Gastroesophageal sphincter (tissue), 3 donors: ENCODE measurements around the gene EGFLAM.

ENCODE experiments used
- CTCF ChIP-seq, 4 experiments: fragments of 200-600 bp in 2 of 4; fragments of 450-650 bp in 2 of 4; sonication (generic) in 1 of 4; IDR thresholded peaks; one replicate each; pipeline ENCODE4 v1.5.1; 2017 to 2019; ENCODE audit warnings: antibody characterized with exemption in 4 of 4, mild to moderate bottlenecking in 2 of 4, moderate library complexity in 2 of 4
- EP300 ChIP-seq: sonication (generic); formaldehyde crosslinking; IDR thresholded peaks from one replicate; pipeline ENCODE4 v1.6.1; 2017; ENCODE audit warnings: antibody characterized with exemption, mild to moderate bottlenecking

DNA sequence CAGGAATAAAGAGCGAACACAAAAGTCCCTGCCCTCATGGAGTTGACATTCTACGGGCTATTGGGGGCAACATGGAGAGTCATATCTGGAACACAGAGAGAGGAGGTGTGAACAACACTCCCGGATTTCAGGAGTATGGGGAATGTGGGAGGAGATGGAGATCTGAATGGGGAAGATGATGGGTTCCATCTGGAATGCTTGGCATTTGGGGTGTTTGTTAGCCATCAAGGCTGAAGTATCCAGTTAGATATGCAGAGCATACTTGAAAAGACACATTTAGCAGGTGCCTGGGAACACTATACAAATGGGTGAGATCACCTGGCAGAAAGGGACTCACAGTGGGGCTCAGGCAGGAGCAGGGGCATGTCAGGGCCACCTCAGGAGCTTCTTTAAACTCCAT lies 61.1 kb downstream of the EGFLAM start:
- TF ChIP-seq CTCF (IDR thresholded peaks at IDR 0.05) (no peak), EP300 (no peak)
